GM23248 (cell line): ENCODE results near the gene GPR4. TPM values are rescaled to one million over a fixed set of nuclear protein-coding genes. Genes with fewer than 3 reads are reported as not detected.

Experiments used
- DNase-seq: peaks from one replicate; pipeline ENCODE4 v3.0.0-alpha.2; 2015
- H2AFZ ChIP-seq: fragments of 200-600 bp; sonication (generic); 2 replicates; pipeline ENCODE4 v1.6.1; 2016; ENCODE audit warnings: antibody characterized with exemption
- H3F3A ChIP-seq: fragments of 200-600 bp; sonication (generic); 2 replicates; pipeline ENCODE4 v1.6.1; 2016; ENCODE audit warnings: mild to moderate bottlenecking, antibody characterized with exemption, mixed run types; ENCODE audit not compliant: insufficient read depth
- H3K27ac ChIP-seq: fragments of 200-600 bp; sonication (generic); 2 replicates; pipeline ENCODE4 v1.5.1; 2016; ENCODE audit warnings: mild to moderate bottlenecking
- H3K27me3 ChIP-seq: fragments of 200-600 bp; sonication (generic); replicated peaks from 2 replicates; pipeline ENCODE4 v1.6.1; 2016; ENCODE audit warnings: mild to moderate bottlenecking; ENCODE audit not compliant: insufficient read depth
- H3K36me3 ChIP-seq: fragments of 200-600 bp; sonication (generic); 2 replicates; pipeline ENCODE4 v1.6.1; 2016; ENCODE audit warnings: low read depth, mild to moderate bottlenecking
- H3K4me1 ChIP-seq: fragments of 200-600 bp; sonication (generic); 2 replicates; pipeline ENCODE4 v1.6.1; 2016; ENCODE audit warnings: mild to moderate bottlenecking; ENCODE audit not compliant: insufficient read depth
- H3K4me2 ChIP-seq: fragments of 200-600 bp; sonication (generic); one replicate; pipeline ENCODE4 v1.6.1; 2016; ENCODE audit warnings: mild to moderate bottlenecking; ENCODE audit not compliant: unreplicated experiment
- H3K4me3 ChIP-seq: fragments of 200-600 bp; sonication (generic); 2 replicates; pipeline ENCODE4 v1.5.1; 2016; ENCODE audit warnings: mild to moderate bottlenecking
- H3K79me2 ChIP-seq: fragments of 200-600 bp; sonication (generic); 2 replicates; pipeline ENCODE4 v1.6.1; 2016; ENCODE audit warnings: mild to moderate bottlenecking; ENCODE audit not compliant: insufficient read depth
- H3K9ac ChIP-seq: fragments of 200-600 bp; sonication (generic); 2 replicates; pipeline ENCODE4 v1.6.1; 2016; ENCODE audit warnings: mild to moderate bottlenecking
- H3K9me2 ChIP-seq: fragments of 200-600 bp; sonication (generic); 2 replicates; pipeline ENCODE4 v1.6.1; 2016; ENCODE audit warnings: mixed run types, mild to moderate bottlenecking, moderate library complexity; ENCODE audit not compliant: insufficient read depth
- H3K9me3 ChIP-seq: fragments of 200-600 bp; sonication (generic); one replicate; pipeline ENCODE4 v1.6.1; 2017; ENCODE audit warnings: low read depth
- H4K20me1 ChIP-seq: fragments of 200-600 bp; sonication (generic); 2 replicates; pipeline ENCODE4 v1.6.0; 2016; ENCODE audit not compliant: insufficient read depth
- EZH2 ChIP-seq: fragments of 200-600 bp; sonication (generic); IDR thresholded peaks from 2 replicates; pipeline ENCODE4 v1.6.1; 2018; ENCODE audit warnings: antibody characterized with exemption, mild to moderate bottlenecking; ENCODE audit not compliant: insufficient read depth, poor library complexity, severe bottlenecking
- EZH2phosphoT487 ChIP-seq: fragments of 200-600 bp; sonication (generic); IDR thresholded peaks from 2 replicates; pipeline ENCODE4 v1.6.1; 2018; ENCODE audit warnings: antibody characterized with exemption, moderate library complexity, mild to moderate bottlenecking, low read depth; ENCODE audit not compliant: insufficient read depth
- WGBS, 2 experiments: methylation state at CpG; one replicate each; pipeline ENCODE4 v1.1.6; 2015 to 2017; ENCODE audit warnings: low lambda C conversion rate in 2 of 2, low coverage in 1 of 2; ENCODE audit errors: missing lambda C conversion rate in 2 of 2; 5-methylcytosine and 5-hydroxymethylcytosine counted together
- in situ Hi-C: fragments of 300-500 bp; cut with MboI; formaldehyde crosslinking; loops from 2 replicates; pipeline ENCODE4 v1.15.0; 2020
- polyA plus RNA-seq: library from polyadenylated mRNA; unstranded; fragments of >200 nt; fragmentation: Nextera tagmentation; extraction: Ambion mirVana; gene quantifications from 2 replicates; pipeline ENCODE4 v1.2.1, GENCODE V29; 2016
- total RNA-seq: library from RNA; depleted of rRNA; stranded (reverse); fragments of >200 nt; shearing (Covaris generic); gene quantifications from 2 replicates; pipeline ENCODE4 v1.2.3, GENCODE V29; 2014

GPR4 gene
- total and polyA plus RNA-seq, 2 experiments from 2014 or later, result 0.32 to 1.6 TPM

DNA sequence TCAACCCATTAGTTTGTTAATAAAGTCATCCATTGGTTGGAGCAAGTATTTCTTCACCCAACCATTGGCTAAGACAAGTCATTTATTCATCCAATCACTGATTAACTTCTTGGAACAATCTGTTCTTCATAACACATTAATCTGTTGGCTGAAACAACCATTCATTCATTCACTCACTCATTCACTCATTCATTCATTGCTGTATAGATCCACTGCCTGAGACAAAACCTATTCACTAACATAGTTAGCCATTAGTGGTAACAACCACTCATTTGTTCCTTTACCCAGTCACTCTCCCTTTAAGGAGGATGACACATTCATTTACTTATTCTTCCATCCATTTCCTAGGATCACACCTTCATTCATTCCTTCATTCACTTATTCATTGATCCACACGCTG is 22.0 kb upstream of the GPR4 start:
- no peaks in the 10 kb centered on the region for H3K79me2 ChIP-seq
- H3K4me1 ChIP-seq, result no peaks in the 10 kb centered on the region
- DNase-seq, result no peak
- in situ Hi-C loops, result no loop called here
- no peak overlapping the region for H3K9ac ChIP-seq
- no peak overlapping the region for H3K27ac ChIP-seq
- H3K4me3 ChIP-seq, result no peak overlapping the region
- H3K9me3 ChIP-seq, result no peaks in the 10 kb centered on the region
- WGBS, 2 experiments, result 94 to 100% methylated on average over 1 of the region's 1 CpG
- TF ChIP-seq EZH2 (no peak), EZH2phosphoT487 (no peak)
- H3K9me2 ChIP-seq, result no peaks in the 10 kb centered on the region
- H3F3A ChIP-seq, result no peaks in the 10 kb centered on the region
- no peaks in the 10 kb centered on the region for H4K20me1 ChIP-seq
- H3K27me3 ChIP-seq, result no peaks in the 10 kb centered on the region
- no peak overlapping the region for H3K4me2 ChIP-seq
- H3K36me3 ChIP-seq, result peaks cover 29% of the 10 kb centered on the region
- H2AFZ ChIP-seq, result no peak overlapping the region

DNA sequence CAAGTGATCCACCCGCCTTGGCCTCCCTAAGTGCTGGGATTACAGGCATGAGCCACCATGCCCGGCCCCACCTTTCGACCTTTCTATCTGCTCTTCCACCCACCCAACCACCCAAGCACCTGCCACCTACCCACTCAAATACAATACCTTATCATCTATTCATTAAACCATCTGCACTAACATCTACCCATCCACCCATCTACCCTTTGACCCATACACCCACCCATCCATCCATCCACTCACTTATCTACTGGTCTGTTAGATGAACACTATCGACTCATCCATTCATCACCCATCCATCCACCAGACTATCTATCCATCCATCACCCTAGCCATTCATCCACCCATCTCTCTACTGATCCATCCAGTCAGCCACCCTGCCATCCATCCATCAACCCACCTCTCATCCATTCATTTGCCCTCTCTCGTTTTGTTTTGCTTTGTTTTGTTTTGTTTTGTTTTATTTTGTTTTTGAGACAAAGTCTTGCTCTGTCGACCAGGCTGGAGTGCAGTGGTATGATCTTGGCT is 20.0 kb upstream of the GPR4 start:
- Histone ChIP-seq H2AFZ (no peak overlapping the region), H3K27ac (no peak overlapping the region), H3K9me3 (no peaks in the 10 kb centered on the region), H4K20me1 (no peaks in the 10 kb centered on the region), H3K27me3 (no peaks in the 10 kb centered on the region), H3K9me2 (no peaks in the 10 kb centered on the region), H3K4me3 (no peak overlapping the region), H3K4me2 (no peak overlapping the region), H3F3A (no peaks in the 10 kb centered on the region), H3K9ac (no peak overlapping the region), H3K79me2 (no peaks in the 10 kb centered on the region), H3K36me3 (peaks cover 16% of the 10 kb centered on the region; the same call in 1 of the 2 replicates), H3K4me1 (no peaks in the 10 kb centered on the region)
- TF ChIP-seq EZH2phosphoT487 (no peak), EZH2 (no peak)
- WGBS, 2 experiments, result 86 to 88% methylated on average over 3 to 6 of the region's 6 CpGs
- no peak for DNase-seq
- in situ Hi-C loops, result no loop called here

DNA sequence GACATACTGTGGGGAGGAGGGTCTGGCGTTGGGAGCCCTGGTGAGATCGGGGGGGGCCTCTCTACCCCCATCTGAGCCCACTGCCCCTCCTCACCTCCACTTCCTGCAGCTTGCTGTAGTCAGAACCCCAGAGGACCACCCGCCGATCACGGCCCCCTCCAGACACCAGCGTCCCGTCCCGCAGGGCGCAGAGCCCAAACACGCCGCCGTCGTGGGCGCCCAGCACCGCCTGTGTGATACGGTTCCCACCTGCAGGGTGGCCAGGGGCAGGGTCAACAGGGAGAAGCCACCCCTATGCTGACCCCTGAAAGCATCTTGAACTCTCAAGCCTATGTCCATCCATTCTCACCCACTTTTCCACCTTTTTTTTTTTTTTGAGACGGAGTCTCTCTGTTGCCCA is 19.4 kb upstream of the GPR4 start:
- Histone ChIP-seq H3K79me2 (no peaks in the 10 kb centered on the region), H3F3A (no peaks in the 10 kb centered on the region), H3K27ac (no peak overlapping the region), H3K4me3 (no peak overlapping the region), H3K9me3 (no peaks in the 10 kb centered on the region), H3K9me2 (no peaks in the 10 kb centered on the region), H2AFZ (no peak overlapping the region), H3K36me3 (peaks cover 12% of the 10 kb centered on the region; the same call in 1 of the 2 replicates), H3K27me3 (no peaks in the 10 kb centered on the region), H3K4me1 (no peaks in the 10 kb centered on the region), H3K4me2 (no peak overlapping the region), H3K9ac (no peak overlapping the region), H4K20me1 (no peaks in the 10 kb centered on the region)
- no peak for TF ChIP-seq EZH2
- no peak for TF ChIP-seq EZH2phosphoT487
- no peak for DNase-seq
- 87 to 90% methylated on average over 15 to 17 of the region's 17 CpGs for WGBS, 2 experiments
- in situ Hi-C loops, result no loop called here

DNA sequence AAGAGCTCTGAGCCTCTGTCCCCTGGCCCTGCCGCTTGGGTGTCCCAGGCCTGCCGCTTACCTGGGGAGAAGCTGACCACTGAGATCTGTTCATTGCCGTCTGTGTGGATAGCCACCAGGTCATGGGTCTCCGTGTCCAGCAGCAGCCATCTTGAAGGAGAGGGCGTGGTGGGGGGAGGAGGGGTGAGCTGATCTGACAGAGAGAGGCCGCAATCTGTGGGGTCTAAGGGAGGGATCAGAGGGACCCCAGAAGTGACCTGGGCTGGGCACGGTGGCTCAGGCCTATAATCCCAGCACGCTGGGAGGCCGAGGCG is 14.6 kb upstream of the GPR4 start:
- Histone ChIP-seq H3K4me1 (peaks cover 12% of the 10 kb centered on the region), H3F3A (peaks cover 16% of the 10 kb centered on the region), H3K36me3 (0 out of 2 replicates have a peak, but pooled peaks cover 22% of the 10 kb centered on the region), H3K27ac (no peak overlapping the region; the same call in 1 of the 2 replicates), H3K9ac (no peak overlapping the region), H3K9me2 (no peaks in the 10 kb centered on the region), H3K9me3 (no peaks in the 10 kb centered on the region), H3K27me3 (no peaks in the 10 kb centered on the region), H2AFZ (no peak overlapping the region), H3K4me2 (no peak overlapping the region), H3K4me3 (no peak overlapping the region), H4K20me1 (no peaks in the 10 kb centered on the region), H3K79me2 (no peaks in the 10 kb centered on the region)
- TF ChIP-seq EZH2 (no peak), EZH2phosphoT487 (no peak)
- in situ Hi-C loops, result no loop called here
- no peak for DNase-seq
- WGBS, 2 experiments, result 91% methylated on average over 9 to 10 of the region's 10 CpGs
